Astrocyte (in vitro differentiated cells and primary cell): ENCODE data around the gene DNLZ.

Experiments
- EZH2 ChIP-seq: IDR thresholded peaks from 2 replicates; pipeline ENCODE4 v1.6.1; 2012; ENCODE audit warnings: mild to moderate bottlenecking, low read length, inconsistent platforms; ENCODE audit not compliant: insufficient read depth
- TF ChIP-seq, protein P1 (sequence below): IDR thresholded peaks from 2 replicates; pipeline ENCODE4 v1.5.1; 2011; ENCODE audit warnings: low read depth, mild to moderate bottlenecking, inconsistent platforms, low read length, moderate library complexity; ENCODE audit not compliant: insufficient read depth

- TF ChIP-seq, protein P1, sequence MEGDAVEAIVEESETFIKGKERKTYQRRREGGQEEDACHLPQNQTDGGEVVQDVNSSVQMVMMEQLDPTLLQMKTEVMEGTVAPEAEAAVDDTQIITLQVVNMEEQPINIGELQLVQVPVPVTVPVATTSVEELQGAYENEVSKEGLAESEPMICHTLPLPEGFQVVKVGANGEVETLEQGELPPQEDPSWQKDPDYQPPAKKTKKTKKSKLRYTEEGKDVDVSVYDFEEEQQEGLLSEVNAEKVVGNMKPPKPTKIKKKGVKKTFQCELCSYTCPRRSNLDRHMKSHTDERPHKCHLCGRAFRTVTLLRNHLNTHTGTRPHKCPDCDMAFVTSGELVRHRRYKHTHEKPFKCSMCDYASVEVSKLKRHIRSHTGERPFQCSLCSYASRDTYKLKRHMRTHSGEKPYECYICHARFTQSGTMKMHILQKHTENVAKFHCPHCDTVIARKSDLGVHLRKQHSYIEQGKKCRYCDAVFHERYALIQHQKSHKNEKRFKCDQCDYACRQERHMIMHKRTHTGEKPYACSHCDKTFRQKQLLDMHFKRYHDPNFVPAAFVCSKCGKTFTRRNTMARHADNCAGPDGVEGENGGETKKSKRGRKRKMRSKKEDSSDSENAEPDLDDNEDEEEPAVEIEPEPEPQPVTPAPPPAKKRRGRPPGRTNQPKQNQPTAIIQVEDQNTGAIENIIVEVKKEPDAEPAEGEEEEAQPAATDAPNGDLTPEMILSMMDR = no peak
- TF ChIP-seq EZH2 = no peak
Observed at GRCh38 chr9:136336156-136336870, 27.2 kb downstream of the DNLZ start.
